ENCODE measurements around the gene ARID3C.

Gene ARID3C

DNA sequence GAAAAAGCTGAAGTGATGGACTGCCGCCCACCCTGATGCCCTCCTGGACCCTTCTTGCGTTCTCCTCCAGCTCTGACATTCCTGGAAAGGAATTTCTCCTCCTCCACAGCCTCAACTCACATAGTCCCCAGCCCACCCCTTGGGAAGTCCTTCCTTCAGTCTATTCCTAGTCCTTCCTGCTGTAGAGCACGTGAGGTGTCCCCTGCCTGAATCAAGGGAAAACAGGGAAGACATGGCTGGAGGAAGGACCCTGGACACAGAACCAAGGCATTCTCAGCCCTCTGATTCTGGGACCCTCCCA is 3.7 kb downstream of the ARID3C start:
- no peak for DNase-seq

DNA sequence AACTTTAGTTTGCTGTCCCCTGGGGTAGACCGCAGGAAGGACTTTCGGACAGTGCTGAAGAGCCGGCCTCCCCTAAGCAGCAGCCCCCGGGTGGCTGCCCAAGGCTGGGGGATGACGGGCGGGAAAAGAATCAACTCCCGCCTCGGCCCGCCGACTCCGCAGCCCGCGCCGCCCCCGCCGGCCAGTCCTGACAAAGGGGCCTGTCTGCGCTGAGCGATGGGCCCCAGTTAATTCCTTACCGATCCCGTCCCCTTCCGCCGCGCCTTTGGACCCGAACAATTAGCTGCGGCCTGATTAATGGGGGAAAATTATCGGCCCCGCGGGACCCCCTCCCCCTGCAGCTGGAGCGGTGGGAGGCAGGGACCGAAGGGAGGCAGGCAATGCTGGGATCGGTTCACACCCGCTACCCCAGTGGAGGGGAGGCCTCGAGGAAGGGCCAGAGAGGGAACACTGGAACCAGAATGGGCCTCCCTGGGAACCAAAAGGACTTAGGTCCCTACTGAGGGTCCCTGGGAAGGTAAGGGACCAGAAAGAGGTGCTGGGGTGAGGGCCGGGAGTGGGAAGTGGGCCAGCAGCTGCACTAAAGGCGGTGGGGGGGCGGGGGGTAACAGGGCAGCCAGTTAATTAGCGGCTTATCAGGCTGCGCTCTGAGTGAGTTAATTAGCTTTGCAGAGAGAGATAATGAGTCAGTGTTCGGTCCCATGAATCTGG is 4.2 kb downstream of the ARID3C start:
- no peak for DNase-seq

- no peak for DNase-seq
Measured at GRCh38 chr9:34623374-34624235, 5.3 kb downstream of the ARID3C start.

- peak; percentile 44 to 69 for DNase-seq
Measured at GRCh38 chr9:34620061-34620994, 8.5 kb downstream of the ARID3C start, which contains the start of gene DCTN3. DCTN3 (minus strand) TSS chr9:34620495; CDS start chr9:34620464, 31 bp downstream.

DNA sequence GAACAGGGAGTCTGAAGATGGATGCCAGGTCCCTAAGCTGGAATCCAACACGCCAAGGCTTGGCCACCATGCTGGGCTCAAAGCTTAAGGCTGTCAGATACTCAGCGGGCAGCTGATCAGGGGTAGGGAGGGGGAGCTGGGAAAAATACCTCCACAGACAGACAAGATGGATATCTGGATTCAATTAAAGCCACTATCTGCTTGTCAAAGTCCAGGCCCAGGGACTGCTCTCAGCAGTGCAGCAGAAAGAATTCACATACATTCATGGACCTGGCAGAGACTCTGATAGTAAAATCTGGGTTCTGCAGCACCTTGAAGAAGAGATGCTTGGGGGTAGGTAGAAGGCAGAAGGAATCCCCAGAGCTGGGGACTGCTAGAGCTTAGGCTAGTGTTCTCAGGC is 13.7 kb downstream of the ARID3C start:
- DNase-seq: no peak

DNA sequence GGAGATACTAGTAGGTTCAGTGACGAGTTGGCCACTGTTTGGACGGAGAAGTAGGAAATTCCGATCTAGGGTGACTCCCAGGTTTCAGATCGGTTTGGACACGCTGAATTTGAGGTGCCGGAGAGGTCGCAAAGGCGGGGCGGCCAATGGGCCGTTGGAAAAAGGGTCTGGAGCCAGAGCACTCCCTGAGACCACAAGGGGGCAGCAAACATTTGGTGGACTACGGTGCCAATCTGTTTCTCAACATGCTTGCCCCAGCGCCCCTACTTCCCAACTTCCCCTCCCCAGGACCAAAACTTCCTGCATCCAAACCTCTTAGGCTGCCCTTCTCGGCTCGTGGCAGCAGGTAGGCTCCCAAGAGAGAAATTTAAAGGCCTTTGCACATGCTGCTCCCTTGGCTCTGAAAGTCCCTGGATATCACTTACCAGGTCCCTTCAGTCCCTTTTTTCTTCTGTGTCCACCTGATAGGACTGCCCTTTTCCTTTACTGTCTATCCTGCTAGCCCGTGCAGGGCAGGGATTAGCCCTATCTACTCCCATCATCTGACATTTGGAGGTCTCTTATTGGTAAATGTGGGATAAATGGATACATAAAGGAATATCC is 16.0 kb downstream of the ARID3C start:
- peak; percentile 21 to 47 for DNase-seq

DNA sequence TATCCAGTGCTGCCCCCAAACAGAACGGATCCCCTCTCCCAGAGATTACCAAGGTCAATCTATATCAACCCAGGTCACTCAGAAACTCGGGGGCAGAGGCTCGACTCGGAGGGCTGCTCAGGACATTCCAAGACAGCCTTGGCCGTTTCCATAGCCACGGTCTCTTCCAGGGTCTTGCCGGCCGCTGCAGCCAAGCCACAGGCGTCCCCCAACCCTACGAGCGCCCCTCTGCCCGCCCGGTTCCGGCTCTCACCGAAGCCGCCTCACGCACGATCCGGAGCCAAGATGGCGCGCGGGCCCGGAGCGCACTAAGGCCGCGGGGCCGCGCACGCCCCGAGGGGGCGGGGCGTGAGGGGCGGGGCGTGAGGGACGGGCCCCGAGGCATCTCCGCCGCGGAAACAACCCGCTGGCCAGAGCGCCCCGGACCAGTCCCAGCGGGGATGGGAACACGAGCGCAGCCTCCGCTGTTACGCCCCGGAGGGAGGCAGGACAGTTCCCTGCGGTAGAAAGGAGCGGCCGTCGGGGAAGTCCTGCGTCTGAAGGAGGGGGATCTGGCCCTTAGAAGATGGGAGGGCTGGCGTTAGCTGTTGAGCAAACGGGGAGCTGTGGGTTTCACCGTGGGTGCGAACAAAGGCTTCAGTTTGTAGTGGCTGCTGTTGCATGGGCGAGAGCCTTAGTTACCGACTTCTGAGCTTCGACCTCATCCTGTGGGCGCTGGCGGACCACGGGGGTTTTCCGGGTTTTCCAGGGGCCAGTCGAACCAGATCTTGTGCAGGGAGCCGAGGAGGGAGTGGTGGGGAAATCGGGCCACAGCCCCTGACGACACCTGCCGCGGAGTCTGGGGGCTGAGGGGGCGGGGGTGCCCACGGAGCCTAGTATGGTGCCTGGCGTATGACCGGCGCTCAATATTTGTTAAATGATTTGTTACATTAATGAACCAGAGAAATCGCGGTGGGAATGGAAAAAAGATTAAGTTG is 16.8 kb downstream of the ARID3C start, which contains the start of gene RPP25L:
Gene RPP25L, minus strand, starts transcription at position 287 of the 977 bp plus-strand sequence. CDS start 801 bp downstream, outside the sequence.
- peak; percentile 39 to 46 for DNase-seq

DNA sequence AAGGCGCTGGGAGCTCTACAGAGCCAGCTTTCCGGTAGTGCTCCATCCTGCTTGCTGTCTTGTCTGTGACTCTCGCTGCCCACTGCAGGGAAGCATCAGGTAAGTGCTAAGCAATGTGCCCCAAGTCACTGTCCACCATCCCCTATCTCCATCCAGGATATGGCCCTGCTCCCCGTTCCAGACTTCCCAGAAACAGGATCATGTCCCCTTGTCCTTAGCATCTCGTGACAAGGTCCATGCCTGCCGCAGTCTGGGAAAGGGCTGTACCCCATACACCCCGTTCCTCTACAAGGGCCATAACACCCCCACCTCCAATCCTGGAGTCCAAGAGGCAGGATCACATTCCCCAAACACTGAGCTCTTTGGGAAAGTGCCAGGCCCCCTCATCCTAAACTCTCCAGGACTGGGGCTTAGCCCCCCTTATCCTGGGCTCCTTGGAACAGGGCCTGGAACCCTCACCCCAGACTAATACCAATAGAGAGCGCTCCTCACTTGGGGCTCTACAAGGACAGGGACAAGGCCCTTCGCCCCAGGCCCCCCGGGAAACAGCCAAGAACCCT is 17.5 kb downstream of the ARID3C start:
- no peak for DNase-seq

DNA sequence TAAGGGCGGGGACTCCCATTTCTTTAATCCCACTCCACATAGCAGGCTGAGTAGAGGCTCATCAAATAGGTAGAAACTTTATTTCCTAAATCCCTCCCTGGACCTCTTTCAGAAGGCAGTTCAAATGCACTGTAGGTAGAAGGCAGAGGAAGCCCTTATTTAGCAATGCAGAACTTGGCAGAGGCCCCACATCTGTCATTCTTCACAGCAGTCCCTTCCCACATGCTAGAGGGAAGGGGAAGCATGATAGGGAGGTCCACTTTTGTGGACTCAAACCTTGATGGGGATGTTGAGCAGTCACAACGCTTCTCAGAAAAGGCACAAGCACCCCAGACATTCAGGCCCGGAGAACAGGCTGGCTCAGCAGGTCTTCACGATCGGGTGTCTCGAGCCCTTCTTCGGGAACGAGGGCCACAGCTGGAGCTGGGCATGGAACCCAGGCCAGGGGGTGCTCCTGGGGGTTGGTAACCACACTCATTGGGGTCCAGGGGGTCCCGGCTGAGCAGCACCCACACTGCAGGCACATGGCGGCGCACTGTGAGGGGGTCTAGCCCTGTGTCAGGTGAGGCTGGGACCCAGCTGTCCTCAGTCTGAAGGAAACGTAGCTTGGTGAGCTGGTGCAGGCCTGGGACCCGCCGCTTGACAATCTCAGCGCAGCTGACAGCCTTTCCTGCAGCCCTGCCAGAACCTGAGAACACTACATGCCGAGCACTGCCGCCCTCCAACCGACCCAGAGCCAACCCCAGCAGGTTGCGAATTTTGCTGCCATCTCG is 18.2 kb downstream of the ARID3C start:
- no peak for DNase-seq

- no peak for DNase-seq
Measured at GRCh38 chr9:34607331-34607730, 21.5 kb downstream of the ARID3C start.

GRCh38 chr9:34606905-34607304 is 22.0 kb downstream of the ARID3C start:
- DNase-seq: no peak

- no peak for DNase-seq
Measured at GRCh38 chr9:34606190-34606589, 22.7 kb downstream of the ARID3C start.

- DNase-seq: peak; percentile 25 to 33
Measured at GRCh38 chr9:34603610-34604231, 25.1 kb downstream of the ARID3C start.

- no peak for DNase-seq
Measured at GRCh38 chr9:34601937-34602573, 26.8 kb downstream of the ARID3C start.

GRCh38 chr9:34600908-34601307 is 28.0 kb downstream of the ARID3C start:
- no peak for DNase-seq

DNA sequence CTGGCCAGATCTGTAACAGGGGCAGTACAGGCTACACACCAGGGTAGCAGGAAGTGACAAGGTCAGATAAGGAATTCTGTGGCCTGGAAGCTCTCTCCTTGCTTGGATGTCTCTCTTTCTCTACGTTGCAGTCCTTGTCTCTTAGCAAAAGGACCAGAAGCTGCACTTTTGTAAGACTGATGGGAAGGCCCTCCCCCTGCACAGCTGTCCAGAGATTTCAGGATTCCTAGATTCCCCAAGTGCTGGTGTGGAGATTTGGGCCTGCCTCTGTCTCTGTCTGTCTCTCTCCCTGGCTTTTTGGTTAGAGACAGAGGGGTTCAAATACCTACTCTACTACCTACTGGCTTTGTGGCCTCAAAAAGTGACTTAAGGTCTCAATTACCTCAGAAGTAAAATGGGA is 29.3 kb downstream of the ARID3C start:
- no peak for DNase-seq

GRCh38 chr9:34594177-34594576 is 34.7 kb downstream of the ARID3C start:
- DNase-seq: no peak

- no peak for DNase-seq
Measured at GRCh38 chr9:34592895-34593601, 35.8 kb downstream of the ARID3C start.
